ENCODE data around the gene ITIH2.

GRCh38 chr10:7702288-7702812, 766 bp upstream of the ITIH2 start:
- TF ChIP-seq CTCF (IDR thresholded peaks at IDR 0.05), result no peak
- no peak for TF ChIP-seq POLR2A (IDR thresholded peaks at IDR 0.05)
